A673 (cell line): Measurements from ENCODE around the gene ATRX. TPM values are rescaled to one million over a fixed set of nuclear protein-coding genes. Genes with fewer than 3 reads are reported as not detected.
A peak's percentile ranks its signal among the peaks of the same experiment; 100 is the strongest.
"Not testable (repeated sequence)": the region's sequence is repeated elsewhere in the genome, so short reads cannot be mapped to it uniquely, and the experiment has no call there.

Experiments
- BruUV-seq: library from RNA; stranded (reverse); fragments of 400-500 nt; replicated peaks from 2 replicates; lab custom pipeline; 2021; lab: Mats Ljungman, UMichigan
- CTCF ChIA-PET: fragments of 300-600 bp; sonication (Branson Sonifier 250); formaldehyde crosslinking; loops from one replicate; lab custom pipeline; 2022; ENCODE audit warnings: antibody characterized with exemption; lab: Charles Lee
- POLR2A ChIA-PET: fragments of 300-600 bp; sonication (Branson Sonifier 250); formaldehyde crosslinking; loops from one replicate; lab custom pipeline; 2022; ENCODE audit warnings: antibody characterized with exemption; ENCODE audit not compliant: low non-redundant PET; lab: Charles Lee
- DNase-seq: peaks from one replicate; pipeline ENCODE4 v3.0.0-alpha.2; 2015; ENCODE audit warnings: low spot score
- H3K27ac ChIP-seq: fragments of 200-600 bp; sonication (generic); 2 replicates; pipeline ENCODE4 v1.5.1; 2016; ENCODE audit warnings: mixed run types, low read depth, mild to moderate bottlenecking, mixed read lengths, antibody characterized with exemption, low read length; ENCODE audit not compliant: poor library complexity, severe bottlenecking
- H3K27me3 ChIP-seq: fragments of 200-600 bp; sonication (generic); replicated peaks from 2 replicates; pipeline ENCODE4 v1.6.1; 2017; ENCODE audit warnings: mixed run types, low read depth, mild to moderate bottlenecking, mixed read lengths, antibody characterized with exemption, low read length; ENCODE audit not compliant: insufficient read depth, poor library complexity
- H3K36me3 ChIP-seq: fragments of 200-600 bp; sonication (generic); 2 replicates; pipeline ENCODE4 v1.6.1; 2016; ENCODE audit warnings: mixed run types, mild to moderate bottlenecking, mixed read lengths, antibody characterized with exemption, low read length; ENCODE audit not compliant: insufficient read depth, poor library complexity, severe bottlenecking
- H3K4me1 ChIP-seq: fragments of 200-600 bp; sonication (generic); 2 replicates; pipeline ENCODE4 v1.6.1; 2017; ENCODE audit warnings: mixed run types, mild to moderate bottlenecking, mixed read lengths, antibody characterized with exemption, low read length; ENCODE audit not compliant: insufficient read depth, poor library complexity, severe bottlenecking
- H3K4me3 ChIP-seq: fragments of 200-600 bp; sonication (generic); 2 replicates; pipeline ENCODE4 v1.5.1; 2016; ENCODE audit warnings: low read depth, mixed run types, mild to moderate bottlenecking, mixed read lengths, low read length; ENCODE audit not compliant: poor library complexity, severe bottlenecking
- H3K9me3 ChIP-seq: fragments of 200-600 bp; sonication (generic); 2 replicates; pipeline ENCODE4 v1.6.1; 2016; ENCODE audit warnings: mixed run types, low read depth, mild to moderate bottlenecking, mixed read lengths, antibody characterized with exemption, low read length; ENCODE audit not compliant: poor library complexity, severe bottlenecking
- CTCF ChIP-seq: fragments of 300-800, 200-600 bp; sonication (generic); conservative IDR thresholded peaks from 2 replicates; pipeline ENCODE4 v1.5.1; 2017; ENCODE audit warnings: low read depth, mild to moderate bottlenecking, antibody characterized with exemption, low read length, moderate library complexity, mixed read lengths
- EZH2 ChIP-seq: fragments of 200-600 bp; sonication (generic); IDR thresholded peaks from 2 replicates; pipeline ENCODE4 v1.6.1; 2017; ENCODE audit warnings: borderline replicate concordance, low read depth, mild to moderate bottlenecking, mixed read lengths, antibody characterized with exemption, low read length; ENCODE audit not compliant: poor library complexity, severe bottlenecking
- intact Hi-C: fragments of 100-400 bp; cut with micrococcal nuclease; formaldehyde crosslinking; loops from one replicate; pipeline ENCODE4 v1.10.0; 2022; ENCODE audit not compliant: unreplicated experiment
- total RNA-seq: library from RNA; stranded (reverse); gene quantifications from 2 replicates; pipeline ENCODE4 v1.2.3, GENCODE V29; 2021

The ATRX gene
- total RNA-seq, 1 experiment from 2014 or later: 101 TPM

- H3K4me1 ChIP-seq: peaks cover 11% of the 10 kb centered on the region
- POLR2A ChIA-PET: no interaction called here
- H3K27ac ChIP-seq: no peak overlapping the region
- TF ChIP-seq EZH2 (no peak), CTCF (no peak)
- no peaks in the 10 kb centered on the region for H3K27me3 ChIP-seq
- intact Hi-C loops: no loop called here
- CTCF ChIA-PET: no interaction called here
- DNase-seq: no peak
- BruUV-seq: no TSS peak
- H3K9me3 ChIP-seq: no peaks in the 10 kb centered on the region
- no peaks in the 10 kb centered on the region for H3K36me3 ChIP-seq
- no peak overlapping the region for H3K4me3 ChIP-seq
Observed at GRCh38 chrX:77502951-77503525, 283.0 kb downstream of the ATRX start.

GRCh38 chrX:77500164-77500563 is 285.9 kb downstream of the ATRX start:
- POLR2A ChIA-PET, intact Hi-C loops, H3K4me1 ChIP-seq, H3K36me3 ChIP-seq, BruUV-seq, H3K27me3 ChIP-seq, H3K9me3 ChIP-seq, H3K27ac ChIP-seq, CTCF ChIA-PET, H3K4me3 ChIP-seq, DNase-seq: not testable (repeated sequence)

DNA sequence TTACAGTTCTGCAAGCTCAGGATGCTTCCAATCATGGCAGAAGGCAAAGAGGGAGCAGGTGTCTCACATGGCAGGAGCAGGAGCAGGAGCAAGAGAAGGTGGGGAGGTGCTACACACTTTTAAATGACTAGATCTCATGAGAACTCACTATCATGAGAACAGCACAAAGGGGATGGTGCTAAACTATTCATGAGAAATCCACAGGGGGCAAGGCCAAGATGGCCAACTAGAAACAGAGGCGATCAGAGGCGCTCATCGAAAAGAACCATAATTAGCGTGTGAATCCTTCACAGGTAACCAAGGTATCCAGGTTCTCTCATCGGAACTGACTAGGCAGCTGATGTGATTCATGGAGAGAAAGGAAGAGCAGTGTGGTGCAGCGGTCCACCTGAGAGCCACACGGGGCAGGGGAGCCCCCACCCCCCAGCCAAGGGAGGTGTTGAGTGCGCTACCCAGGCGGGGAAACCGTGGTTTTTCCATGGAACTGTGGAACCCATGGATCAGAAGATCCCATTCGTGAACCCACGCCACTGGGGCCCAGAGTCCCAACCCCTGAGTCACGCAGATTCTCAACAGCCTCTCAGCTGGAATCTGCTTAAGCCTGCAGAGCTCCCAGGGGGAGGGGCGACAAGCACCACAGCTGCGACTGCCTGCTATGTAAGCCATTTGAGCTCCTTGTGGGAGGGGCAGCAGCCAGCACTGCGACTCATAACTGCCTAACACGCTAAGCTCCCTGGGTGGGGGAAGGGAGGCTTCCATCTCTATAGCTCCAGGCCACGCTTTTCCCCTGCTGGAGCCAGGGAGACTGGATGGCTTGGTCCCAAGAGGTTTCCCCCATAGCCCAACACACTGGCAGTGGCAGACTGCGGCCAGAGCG is 292.1 kb downstream of the ATRX start:
- Histone ChIP-seq H3K27me3 (no peaks in the 10 kb centered on the region), H3K4me1 (peaks cover 6% of the 10 kb centered on the region), H3K4me3 (no peak overlapping the region), H3K27ac (no peak overlapping the region), H3K9me3 (no peaks in the 10 kb centered on the region), H3K36me3 (no peaks in the 10 kb centered on the region)
- peak; percentile 92 for DNase-seq
- intact Hi-C loops: no loop called here
- ChIA-PET CTCF (interaction anchor here (0.6 kb wide), 1 partner anchor 45 kb away, joined by 3 read pairs; no protein-coding TSS in a partner anchor), POLR2A (interaction anchor here (0.6 kb wide), 1 partner anchor 11 kb away, joined by 5 read pairs; no protein-coding TSS in a partner anchor)
- TF ChIP-seq CTCF (no peak), EZH2 (no peak)
- no TSS peak for BruUV-seq
